ENCODE measurements around the gene TMX1.
"Not testable (repeated sequence)": the region's sequence is repeated elsewhere in the genome, so short reads cannot be mapped to it uniquely, and the experiment has no call there.

TMX1 gene

DNA sequence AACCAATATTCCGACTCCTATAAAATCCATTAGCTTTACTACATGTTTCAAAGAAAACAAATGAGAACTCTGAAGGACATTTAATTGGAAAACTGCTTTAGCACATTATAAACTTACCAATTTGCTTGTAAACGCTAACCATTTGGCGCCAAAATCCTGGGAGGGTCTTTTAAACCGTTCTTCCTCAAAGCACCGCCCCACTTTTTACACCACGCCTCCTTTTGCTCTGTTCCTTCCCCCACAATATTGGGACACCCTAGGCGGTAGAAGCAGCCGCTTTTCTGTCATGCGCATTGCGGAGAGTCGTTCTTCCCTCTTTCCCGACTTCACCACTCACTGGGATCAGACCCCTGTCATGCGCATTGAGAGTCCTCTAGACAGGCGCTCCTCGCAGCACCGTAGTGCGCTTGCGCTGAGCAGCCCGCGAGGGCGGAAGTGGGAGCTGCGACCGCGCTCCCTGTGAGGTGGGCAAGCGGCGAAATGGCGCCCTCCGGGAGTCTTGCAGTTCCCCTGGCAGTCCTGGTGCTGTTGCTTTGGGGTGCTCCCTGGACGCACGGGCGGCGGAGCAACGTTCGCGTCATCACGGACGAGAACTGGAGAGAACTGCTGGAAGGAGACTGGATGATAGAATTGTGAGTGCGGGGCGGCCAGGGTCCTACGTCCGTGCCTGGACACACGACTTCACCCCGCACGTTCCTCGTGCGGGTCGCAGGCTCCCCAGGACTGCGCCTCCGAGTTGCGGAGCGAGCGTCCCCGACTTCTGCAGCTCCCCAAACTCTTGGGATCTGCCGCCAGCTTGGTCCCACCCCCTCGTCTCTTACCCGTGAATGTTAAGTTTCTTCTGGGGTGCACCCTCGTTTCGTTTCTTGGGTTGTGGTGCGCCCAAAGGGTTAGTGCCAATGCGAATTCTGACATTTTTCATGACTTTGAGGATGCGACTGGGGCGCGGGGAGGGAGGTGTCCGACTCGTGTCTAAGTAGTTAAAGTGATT, at the start of gene TMX1:
Gene TMX1, plus strand, starts transcription at position 435 of the 991 bp plus-strand sequence. Its CDS starts 46 bp downstream, at position 481.
- DNase-seq (ENCODE audit: low spot score): peak; percentile 99

DNA sequence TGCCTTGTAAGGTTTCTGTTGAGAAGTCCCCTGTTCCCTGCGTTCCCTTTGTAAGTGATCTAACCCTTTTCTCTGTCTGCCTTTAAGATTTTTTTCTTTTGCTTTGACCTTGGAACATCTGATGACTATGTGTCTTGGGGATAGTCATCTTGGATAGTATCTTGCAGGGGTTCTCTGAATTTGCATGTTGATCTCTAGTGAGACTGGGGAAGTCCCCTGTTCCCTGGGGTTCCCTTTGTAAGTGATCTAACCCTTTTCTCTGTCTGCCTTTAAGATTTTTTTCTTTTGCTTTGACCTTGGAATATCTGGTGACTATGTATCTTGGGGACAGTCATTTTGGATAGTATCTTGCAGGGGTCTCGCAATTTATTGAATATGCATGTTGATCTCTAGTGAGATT, 38.2 kb upstream of the TMX1 start:
- no peak for DNase-seq (ENCODE audit: low spot score)

GRCh38 chr14:51202914-51203665, 37.0 kb upstream of the TMX1 start:
- no peak for DNase-seq (ENCODE audit: low spot score)

- DNase-seq (ENCODE audit: low spot score): no peak
These were observed 36.2 kb upstream of the TMX1 start for GRCh38 chr14:51203881-51204280.

- no peak for DNase-seq (ENCODE audit: low spot score)
These were observed 34.6 kb upstream of the TMX1 start for GRCh38 chr14:51205486-51205885.

DNA sequence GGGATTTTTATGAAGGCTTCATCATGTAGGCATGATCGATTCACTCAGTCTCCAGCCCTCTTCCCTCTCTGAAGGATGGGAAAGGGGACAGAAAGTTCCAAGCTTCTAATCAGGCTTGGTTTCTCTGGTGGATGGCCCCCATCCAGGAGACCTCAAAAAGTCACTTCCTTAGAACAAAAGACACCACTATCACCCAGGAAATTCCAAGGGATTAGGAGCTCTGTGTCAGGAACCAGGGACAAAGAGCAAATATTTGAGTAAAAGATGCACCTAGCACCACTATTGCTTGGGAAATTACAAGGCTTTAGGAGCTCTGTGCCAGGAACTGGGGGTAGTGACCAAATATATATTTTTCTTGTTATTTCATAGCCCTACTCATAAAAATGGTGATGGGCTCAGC, 33.6 kb upstream of the TMX1 start:
- no peak for DNase-seq (ENCODE audit: low spot score)

DNA sequence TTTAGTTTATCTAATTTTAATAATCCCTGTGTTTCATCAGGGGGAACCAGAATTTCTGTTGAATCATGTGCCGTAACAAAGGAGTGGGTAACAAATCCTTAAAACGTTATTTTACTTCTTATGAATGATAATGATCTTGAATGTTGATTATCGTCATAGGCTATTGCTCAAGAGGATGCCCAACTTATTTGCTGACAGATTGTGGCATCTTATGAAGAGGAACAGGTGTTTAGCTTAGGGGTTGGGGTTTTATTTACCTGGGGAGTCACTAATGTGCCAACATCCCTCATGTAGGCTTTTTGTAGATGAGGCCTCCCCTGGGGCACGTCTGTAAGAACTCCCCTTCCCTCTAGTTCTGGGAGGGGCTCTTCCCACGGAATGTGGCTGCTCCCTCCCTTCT, 32.4 kb upstream of the TMX1 start:
- DNase-seq (ENCODE audit: low spot score): no peak

DNA sequence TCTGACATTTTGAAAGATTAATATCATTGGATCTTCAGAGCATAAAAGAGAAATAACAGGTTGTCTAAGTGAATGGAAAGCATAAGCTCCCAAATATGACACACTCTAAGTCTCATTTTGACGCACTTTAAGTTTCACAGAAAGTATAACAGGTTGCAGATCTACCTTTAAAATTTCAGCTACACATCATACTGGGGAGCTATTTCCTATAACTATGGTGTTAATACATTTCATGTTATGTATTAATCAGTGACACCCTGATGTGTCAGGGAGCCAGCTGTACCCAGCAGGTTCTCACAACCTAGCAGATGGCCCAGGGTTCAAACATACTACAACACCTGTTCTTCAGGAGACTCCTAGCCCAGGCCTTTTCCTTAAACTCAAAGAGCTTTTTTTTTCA, 31.1 kb upstream of the TMX1 start:
- no peak for DNase-seq (ENCODE audit: low spot score)

- DNase-seq (ENCODE audit: low spot score): no peak
These were observed 30.6 kb upstream of the TMX1 start for GRCh38 chr14:51209457-51209856.

DNA sequence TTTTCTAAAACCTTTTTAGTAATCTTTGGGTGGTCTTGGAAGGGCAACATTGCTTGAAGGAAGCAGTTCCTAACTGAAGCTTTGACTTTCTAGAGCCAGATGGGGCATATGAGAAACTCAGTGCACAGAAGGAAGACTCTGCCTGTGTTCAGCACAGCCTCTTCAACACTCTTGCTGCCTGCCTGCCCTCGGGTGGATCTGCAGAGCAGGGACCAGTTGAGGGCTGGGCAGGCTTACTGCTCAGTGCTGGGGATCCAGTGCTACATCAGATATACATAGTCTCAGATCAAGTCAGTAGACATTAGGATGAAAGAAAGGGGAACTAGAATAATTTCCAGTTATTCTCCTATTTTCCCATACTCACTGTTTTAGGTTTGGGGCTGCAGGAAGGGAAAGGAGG, 29.5 kb upstream of the TMX1 start:
- DNase-seq (ENCODE audit: low spot score): no peak

DNA sequence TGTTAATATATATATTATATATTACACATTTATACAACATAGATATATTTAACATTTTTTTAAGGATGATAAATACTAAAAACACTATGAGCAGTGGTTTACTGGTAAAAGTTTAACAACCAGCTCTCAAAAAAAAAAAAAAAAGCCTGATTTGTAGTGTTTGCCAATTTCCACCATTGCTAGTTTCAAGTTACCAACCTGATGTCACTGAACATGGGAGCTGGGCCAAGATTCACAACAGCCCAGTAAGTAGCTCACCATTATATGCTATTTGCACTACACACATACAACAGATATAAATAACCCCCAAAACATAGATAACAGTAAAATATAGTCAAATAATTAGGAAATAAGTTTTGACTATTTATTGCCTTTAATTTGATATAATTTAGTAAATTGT, 28.9 kb upstream of the TMX1 start:
- no peak for DNase-seq (ENCODE audit: low spot score)

DNA sequence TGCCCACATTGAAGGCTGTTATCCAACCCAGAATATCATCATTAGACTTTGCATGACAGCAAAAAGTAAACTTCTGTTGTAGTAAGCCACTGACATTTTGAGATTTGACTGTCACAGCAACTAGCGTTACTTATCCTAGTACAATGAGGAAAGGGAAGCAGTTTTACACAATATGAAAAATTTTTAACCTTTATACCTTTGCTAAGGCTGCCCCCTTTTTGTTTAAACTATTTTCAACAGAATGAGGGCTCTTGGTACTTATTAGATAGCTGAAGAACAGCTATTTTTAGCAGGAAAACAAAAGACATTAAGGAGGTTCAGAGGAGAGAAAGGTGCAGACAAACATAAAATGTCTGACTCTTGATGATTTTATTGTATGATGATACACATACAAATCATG, 23.4 kb upstream of the TMX1 start:
- DNase-seq (ENCODE audit: low spot score): no peak

GRCh38 chr14:51219473-51220448, 20.3 kb upstream of the TMX1 start:
- no peak for DNase-seq (ENCODE audit: low spot score)

DNA sequence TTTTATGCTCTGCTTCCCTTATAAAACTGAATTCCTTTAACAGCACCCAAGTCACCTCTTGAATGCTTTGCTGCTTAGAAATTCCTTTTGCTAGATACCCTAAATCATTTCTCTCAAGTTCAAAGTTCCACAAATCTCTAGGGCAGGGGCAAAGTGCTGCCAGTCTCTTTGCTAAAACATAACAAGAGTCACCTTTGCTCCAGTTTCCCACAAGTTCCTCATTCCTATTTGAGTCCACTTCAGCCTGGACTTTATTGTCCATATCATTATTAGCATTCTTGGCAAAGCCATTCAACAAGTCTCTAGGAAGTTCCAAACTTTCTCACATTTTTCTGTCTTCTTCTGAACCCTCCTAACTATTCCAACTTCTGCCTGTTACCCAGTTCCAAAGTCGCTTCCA, 16.6 kb upstream of the TMX1 start:
- not testable (repeated sequence) for DNase-seq (ENCODE audit: low spot score)

GRCh38 chr14:51224551-51224950, 15.5 kb upstream of the TMX1 start:
- no peak for DNase-seq (ENCODE audit: low spot score)

- no peak for DNase-seq (ENCODE audit: low spot score)
These were observed 14.3 kb upstream of the TMX1 start for GRCh38 chr14:51225751-51226150.

DNA sequence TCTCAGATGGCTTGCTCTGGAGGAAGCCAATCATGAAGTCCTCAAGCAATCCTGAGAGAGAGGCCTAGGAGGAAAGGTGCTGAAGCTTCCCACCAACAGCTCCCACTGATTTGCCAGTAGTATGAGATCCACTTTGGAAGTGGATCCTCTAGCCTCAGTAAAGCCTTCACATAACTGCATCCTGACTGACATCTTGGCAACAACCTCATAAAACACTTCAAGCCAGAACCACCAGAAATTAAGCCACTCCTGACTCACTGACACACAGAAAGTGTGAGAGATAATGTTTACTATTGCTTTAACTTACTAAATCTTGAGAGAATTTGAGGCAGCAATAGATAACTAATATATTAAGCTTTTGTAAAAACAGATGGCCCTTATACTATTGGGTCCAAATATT, 11.7 kb upstream of the TMX1 start:
- DNase-seq (ENCODE audit: low spot score): no peak

DNA sequence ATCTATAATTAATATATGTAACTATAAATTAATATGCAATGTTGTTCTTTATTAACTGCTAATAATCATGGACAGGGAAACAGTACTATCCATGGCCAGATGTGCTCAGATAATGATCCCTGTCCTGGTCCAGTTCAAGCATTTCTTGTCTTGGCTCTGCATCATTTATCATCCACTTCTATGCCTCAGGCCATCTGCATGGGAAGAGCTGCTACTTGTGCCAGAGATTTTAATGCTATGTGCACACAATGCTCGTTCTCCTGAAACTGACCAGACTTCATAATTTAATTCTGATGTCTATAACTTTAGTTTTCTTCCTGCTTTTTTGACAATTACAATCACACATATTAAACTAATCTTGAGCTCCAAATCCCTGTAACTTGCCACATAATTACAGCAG, 11.2 kb upstream of the TMX1 start:
- no peak for DNase-seq (ENCODE audit: low spot score)

DNA sequence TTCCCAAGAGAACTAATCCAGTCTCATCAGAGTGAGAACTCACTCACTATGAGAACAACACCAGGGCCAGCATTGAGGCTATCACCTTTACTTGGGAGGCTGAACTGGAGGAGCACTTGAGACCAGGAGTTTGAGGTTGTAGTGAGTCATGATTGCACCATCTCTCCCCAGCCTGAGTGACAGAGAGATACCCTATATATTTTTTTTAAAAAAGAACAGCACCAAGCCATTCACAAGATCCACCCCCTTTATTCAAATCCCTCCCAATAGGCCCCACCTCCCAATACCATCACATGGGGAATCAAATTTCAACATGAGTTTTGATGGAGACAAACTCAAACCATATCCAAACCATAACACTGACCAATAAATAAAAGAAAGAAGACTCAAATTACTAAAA, 3.7 kb upstream of the TMX1 start:
- no peak for DNase-seq (ENCODE audit: low spot score)

GRCh38 chr14:51240804-51241380, 845 bp downstream of the TMX1 start:
- no peak for DNase-seq (ENCODE audit: low spot score)
